Heart right ventricle (tissue), 16 donors: ENCODE data around the gene TSKU. TPM values are rescaled to one million over a fixed set of nuclear protein-coding genes. Genes with fewer than 3 reads are reported as not detected.

Source experiments
- ATAC-seq, 8 donors: fragments of 200-7000 bp; cut with Tn5 transposase; one replicate each; pipeline ENCODE4 v1.9.1; 2020; ENCODE audit warnings: mild to moderate bottlenecking in 8 of 8, moderate library complexity in 8 of 8, moderate number of reproducible peaks in 1 of 8
- DNase-seq, 2 donors: peaks; one replicate each; pipeline ENCODE4 v3.0.0-alpha.2; 2020
- H3K27ac ChIP-seq, 10 donors: fragments of 200-600 bp; sonication (generic) in 2 of 10; one replicate each; pipeline versions ENCODE4 v1.5.0 to v1.8.0; 2020 to 2022; ENCODE audit warnings: mild to moderate bottlenecking in 3 of 10
- H3K27me3 ChIP-seq, 7 donors: fragments of 200-600 bp; one replicate each; pipeline ENCODE4 v1.8.0; 2021 to 2022; ENCODE audit warnings: mild to moderate bottlenecking in 2 of 7
- H3K36me3 ChIP-seq, 9 donors: fragments of 200-600 bp; sonication (generic) in 1 of 9; one replicate each; pipeline versions ENCODE4 v1.5.0 to v1.8.0; 2020 to 2022; ENCODE audit warnings: mild to moderate bottlenecking in 2 of 9
- H3K4me1 ChIP-seq, 9 donors: fragments of 200-600 bp; sonication (generic) in 1 of 9; one replicate each; pipeline versions ENCODE4 v1.5.0 to v1.8.0; 2020 to 2022; ENCODE audit warnings: mild to moderate bottlenecking in 4 of 9
- H3K4me3 ChIP-seq, 10 donors: fragments of 200-600 bp; sonication (generic) in 2 of 10; one replicate each; pipeline versions ENCODE4 v1.5.0 to v1.8.0; 2020 to 2022; ENCODE audit warnings: mild to moderate bottlenecking in 7 of 10, moderate library complexity in 2 of 10
- H3K9me3 ChIP-seq, 11 donors: fragments of 200-600 bp in 10 of 11; sonication (generic) in 2 of 11; one replicate each; pipeline versions ENCODE4 v1.5.0 to v1.8.0; 2013 to 2022; ENCODE audit warnings: mild to moderate bottlenecking in 2 of 11, control low read depth in 1 of 11, moderate library complexity in 1 of 11
- CTCF ChIP-seq, 9 donors: fragments of 200-600 bp; sonication (generic) in 2 of 9; IDR thresholded peaks; one replicate each; pipeline versions ENCODE4 v1.5.0 to v1.8.0; 2021 to 2022; ENCODE audit warnings: antibody characterized with exemption in 9 of 9, mild to moderate bottlenecking in 5 of 9, moderate library complexity in 1 of 9
- WGBS, 2 donors: extraction: QIAGEN DNeasy Blood & Tissue Kit; methylation state at CpG; one replicate each; pipeline ENCODE4 v1.1.7; 2013; ENCODE audit warnings: inconsistent platforms in 1 of 2; 5-methylcytosine and 5-hydroxymethylcytosine counted together
- intact Hi-C, 10 donors: fragments of 100-400 bp; cut with DNase I; formaldehyde crosslinking; loops; one replicate each; pipeline versions ENCODE4 v1.11.1 to v1.14.2; 2022
- polyA plus RNA-seq, 2 donors: library from polyadenylated mRNA; stranded (reverse); fragments of 200-250 nt; gene quantifications; one replicate each; pipeline ENCODE4 v1.2.3, GENCODE V29; 2013
- total RNA-seq, 10 donors: library from RNA; stranded (reverse); fragmentation: NEBNext Ultra II Directional in 3 of 10; extraction: Animal tissue kit (Norgen Biotek cat#: 25700) in 3 of 10; gene quantifications; one replicate each; pipeline versions ENCODE4 v1.2.1 to v1.2.4, GENCODE V29; 2021 to 2023
- donor health status: Arrhythmogenic right ventricular cardiomyopathy.
- donor health status: ischemic (EF 13 %, LVEDD 7.1; RV severe dilation, severe dysfunction).
- donor health status: healthy with polysubstance abuse.
- donor health status: DM: no; HTN: yes; CAD: no.
- donor health status: DM: no; HTN: no; CAD: no.
- donor health status: ischemic (EF 25% LVEDD 6.9; RV normal size, moderate dysfunction).
- donor health status: ischemic (EF 25% LVEDD 5.7; RV mildly dilated, moderate dysfunction).
- donor health status: healthy.
- donor health status: DM: yes; HTN: yes; CAD: no.
- donor health status: Ischemic cardiomyopathy.
- donor health status: ischemic (EF 35%, LVEDD 5.7; RV mildly dilated, moderate dysfunction).
- donor health status: nonischemic (EF 11% LVEDD 7.7; RV severe dilation, severe dysfunction).
- donor health status: DM: yes; HTN: yes; CAD: no.
- donor health status: PGD.
- donor health status: ischemic (EF 29% LVEDD 5.4; RV normal size, mild dysfunction).
- donor health status: nonischemic (EF 23%, LVEDD 6.1; RV moderate dilation, normal function).

Gene TSKU
- total and polyA plus RNA-seq, 12 donors, result 3.0 to 21.9 (median 6.8) TPM

GRCh38 chr11:76798671-76799065 lies 15.5 kb downstream of the TSKU start:
- Histone ChIP-seq H3K4me1 (peaks cover 4 to 33% (median 19%) of the 10 kb centered on the region in 9 donors), H3K9me3 (no peaks in the 10 kb centered on the region), H3K36me3 (peaks cover 0 to 23% (median 0%) of the 10 kb centered on the region in 9 donors), H3K27me3 (no peaks in the 10 kb centered on the region), H3K4me3 (peak overlapping the region in 9 of 10 donors; percentile 4 to 46 (median 40)), H3K27ac (peak overlapping the region in 7 of 10 donors; percentile 1 to 39 (median 18))
- peak in 7 of 8 donors; percentile 0 to 15 (median 2) for ATAC-seq
- WGBS, 2 donors, result 63 to 64% methylated on average over 9 of the region's 9 CpGs
- intact Hi-C loops, result loop anchor here in 8 of 10 donors (1.0 to 5.0 kb wide), 5 partner anchors 63 to 66 kb away; no protein-coding TSS in a partner anchor
- DNase-seq, result no peak
- no peak for TF ChIP-seq CTCF (IDR thresholded peaks at IDR 0.05)

GRCh38 chr11:76799066-76799804 lies 16.1 kb downstream of the TSKU start:
- Histone ChIP-seq H3K4me3 (peak overlapping the region in 9 of 10 donors; percentile 4 to 46 (median 40)), H3K4me1 (peaks cover 0 to 28% (median 14%) of the 10 kb centered on the region in 9 donors), H3K36me3 (peaks cover 0 to 23% (median 0%) of the 10 kb centered on the region in 9 donors), H3K27me3 (no peaks in the 10 kb centered on the region), H3K27ac (peak overlapping the region in 7 of 10 donors; percentile 1 to 53 (median 23)), H3K9me3 (no peaks in the 10 kb centered on the region)
- ATAC-seq (peak; percentile 89 to 95 (median 93)), DNase-seq (peak; percentile 86 to 90)
- TF ChIP-seq CTCF (IDR thresholded peaks at IDR 0.05), result peak; percentile 90 to 99 (median 95)
- intact Hi-C loops, result loop anchor here in 7 of 10 donors (1.0 to 5.0 kb wide), 5 partner anchors 64 to 67 kb away; no protein-coding TSS in a partner anchor
- WGBS, 2 donors, result 7 to 9% methylated on average over 47 of the region's 47 CpGs

- Histone ChIP-seq H3K9me3 (no peaks in the 10 kb centered on the region), H3K4me3 (no peak overlapping the region), H3K36me3 (peaks cover 0 to 19% (median 0%) of the 10 kb centered on the region in 9 donors), H3K4me1 (peaks cover 0 to 35% (median 14%) of the 10 kb centered on the region in 9 donors), H3K27ac (no peak overlapping the region), H3K27me3 (no peaks in the 10 kb centered on the region)
- DNase-seq (no peak), ATAC-seq (no peak)
- intact Hi-C loops, result loop anchor here in 3 of 10 donors (1.0 to 10.0 kb wide), 3 partner anchors 67 to 294 kb away; no protein-coding TSS in a partner anchor
- no peak for TF ChIP-seq CTCF (IDR thresholded peaks at IDR 0.05)
- 95% methylated on average over 9 of the region's 9 CpGs for WGBS, 2 donors
Observed at GRCh38 chr11:76800466-76801200, 17.5 kb downstream of the TSKU start.

- DNase-seq (no peak), ATAC-seq (no peak)
- H3K36me3 ChIP-seq, result peaks cover 0 to 13% (median 0%) of the 10 kb centered on the region in 9 donors
- no peak for TF ChIP-seq CTCF (IDR thresholded peaks at IDR 0.05)
- H3K4me3 ChIP-seq, result no peak overlapping the region
- no peak overlapping the region for H3K27ac ChIP-seq
- no peaks in the 10 kb centered on the region for H3K9me3 ChIP-seq
- H3K27me3 ChIP-seq, result no peaks in the 10 kb centered on the region
- intact Hi-C loops, result loop anchor here in 2 of 10 donors (10.0 kb wide), 2 partner anchors 284 to 294 kb away; no protein-coding TSS in a partner anchor
- peaks cover 0 to 35% (median 14%) of the 10 kb centered on the region in 9 donors for H3K4me1 ChIP-seq
- 78 to 85% methylated on average over 2 of the region's 2 CpGs for WGBS, 2 donors
Observed at GRCh38 chr11:76801225-76801624, 18.1 kb downstream of the TSKU start.
